ENCODE measurements around the gene WDSUB1. TPM values are rescaled to one million over a fixed set of nuclear protein-coding genes. Genes with fewer than 3 reads are reported as not detected.

The WDSUB1 gene
- total RNA-seq, 4 donors from 2014 or later: 3.8 to 9.4 (median 5.5) TPM

DNA sequence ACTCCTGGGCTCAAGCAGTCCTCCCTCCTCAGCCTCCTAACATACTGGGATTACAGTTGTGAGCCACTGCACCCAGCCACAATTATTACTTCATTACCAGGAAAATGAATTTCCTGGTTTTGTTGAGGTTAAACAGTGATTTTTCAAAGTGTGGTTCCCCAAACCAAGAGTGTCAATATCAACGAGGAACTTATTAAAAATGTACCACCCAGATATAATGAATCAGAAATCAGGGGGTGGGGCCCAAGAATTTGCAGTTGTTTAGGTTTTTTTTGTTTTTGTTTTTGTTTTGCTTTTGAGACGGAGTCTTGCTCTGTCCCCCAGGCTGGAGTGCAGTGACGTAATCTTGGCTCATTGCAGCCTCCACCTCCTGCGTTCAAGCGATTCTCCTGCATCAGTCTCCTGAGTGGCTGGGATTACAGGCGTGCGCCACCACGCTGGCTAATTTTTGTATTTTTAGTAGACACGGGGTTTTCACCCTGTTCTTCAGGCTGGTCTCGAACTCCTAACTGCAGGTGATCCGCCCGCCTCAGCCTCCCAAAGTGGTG is 94.1 kb downstream of the WDSUB1 start:
- TF ChIP-seq EP300 (IDR thresholded peaks at IDR 0.05) (no peak), POLR2AphosphoS5 (IDR thresholded peaks at IDR 0.05) (no peak)
- 93% methylated on average over 12 of the region's 12 CpGs for whole genome bisulfite sequencing
- H3K27ac ChIP-seq: no peak overlapping the region
- H3K9me3 ChIP-seq: no peaks in the 10 kb centered on the region
- no peaks in the 10 kb centered on the region for H3K27me3 ChIP-seq
- no peak overlapping the region for H3K4me3 ChIP-seq
- no peaks in the 10 kb centered on the region for H3K4me1 ChIP-seq
- no peak for DNase-seq (ENCODE audit: low spot score in 2 of 2)
- H3K36me3 ChIP-seq: peaks cover 69% of the 10 kb centered on the region

DNA sequence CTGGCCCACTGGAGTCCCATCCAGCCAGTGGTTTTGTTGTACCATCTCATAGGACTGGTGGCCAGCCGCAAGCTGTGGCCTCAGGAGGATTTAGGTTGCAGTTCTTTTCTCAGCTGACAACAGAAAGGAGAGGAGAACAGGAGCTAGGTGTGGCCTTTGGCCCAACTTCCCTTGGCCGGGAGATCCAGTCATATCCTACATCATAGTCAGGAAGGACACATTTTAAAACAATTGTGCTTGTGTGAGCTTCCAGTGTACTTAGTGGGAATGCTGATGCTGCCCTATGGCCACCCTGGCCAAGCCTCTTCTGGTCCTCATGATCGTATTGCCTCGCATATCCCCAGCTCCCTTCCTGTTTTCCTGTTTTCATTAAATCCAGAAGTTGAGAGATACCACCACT is 98.1 kb downstream of the WDSUB1 start:
- Histone ChIP-seq H3K36me3 (peaks cover 46% of the 10 kb centered on the region), H3K27me3 (no peaks in the 10 kb centered on the region), H3K27ac (no peak overlapping the region), H3K4me3 (no peak overlapping the region), H3K4me1 (no peaks in the 10 kb centered on the region), H3K9me3 (no peaks in the 10 kb centered on the region)
- DNase-seq (ENCODE audit: low spot score in 2 of 2): no peak
- TF ChIP-seq, protein P1, sequence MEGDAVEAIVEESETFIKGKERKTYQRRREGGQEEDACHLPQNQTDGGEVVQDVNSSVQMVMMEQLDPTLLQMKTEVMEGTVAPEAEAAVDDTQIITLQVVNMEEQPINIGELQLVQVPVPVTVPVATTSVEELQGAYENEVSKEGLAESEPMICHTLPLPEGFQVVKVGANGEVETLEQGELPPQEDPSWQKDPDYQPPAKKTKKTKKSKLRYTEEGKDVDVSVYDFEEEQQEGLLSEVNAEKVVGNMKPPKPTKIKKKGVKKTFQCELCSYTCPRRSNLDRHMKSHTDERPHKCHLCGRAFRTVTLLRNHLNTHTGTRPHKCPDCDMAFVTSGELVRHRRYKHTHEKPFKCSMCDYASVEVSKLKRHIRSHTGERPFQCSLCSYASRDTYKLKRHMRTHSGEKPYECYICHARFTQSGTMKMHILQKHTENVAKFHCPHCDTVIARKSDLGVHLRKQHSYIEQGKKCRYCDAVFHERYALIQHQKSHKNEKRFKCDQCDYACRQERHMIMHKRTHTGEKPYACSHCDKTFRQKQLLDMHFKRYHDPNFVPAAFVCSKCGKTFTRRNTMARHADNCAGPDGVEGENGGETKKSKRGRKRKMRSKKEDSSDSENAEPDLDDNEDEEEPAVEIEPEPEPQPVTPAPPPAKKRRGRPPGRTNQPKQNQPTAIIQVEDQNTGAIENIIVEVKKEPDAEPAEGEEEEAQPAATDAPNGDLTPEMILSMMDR (IDR thresholded peaks at IDR 0.05): no peak
- TF ChIP-seq POLR2A (IDR thresholded peaks at IDR 0.05) (no peak), EP300 (IDR thresholded peaks at IDR 0.05) (no peak), POLR2AphosphoS5 (IDR thresholded peaks at IDR 0.05) (no peak)
- 72% methylated on average over 4 of the region's 4 CpGs for WGBS

DNA sequence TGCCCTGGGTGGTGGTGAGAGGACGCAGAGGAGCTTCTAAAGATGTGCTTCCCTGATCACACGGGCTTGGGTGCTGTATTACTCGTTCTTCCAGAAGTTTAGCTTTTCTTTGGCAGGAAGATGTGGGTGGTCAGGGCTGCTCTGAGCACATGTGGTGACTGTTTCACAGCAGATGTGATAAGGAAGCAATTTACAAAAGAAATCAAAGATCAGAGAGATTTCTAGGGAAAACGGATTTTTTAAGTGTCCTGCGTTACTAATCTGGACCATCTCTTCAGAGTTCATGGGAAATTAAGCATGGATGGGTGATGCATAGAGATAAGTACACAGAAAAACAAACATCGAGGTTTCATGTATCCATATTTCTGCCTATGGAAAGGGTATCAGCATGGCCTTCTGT is 99.4 kb downstream of the WDSUB1 start:
- TF ChIP-seq EP300 (IDR thresholded peaks at IDR 0.05) (no peak), POLR2A (IDR thresholded peaks at IDR 0.05) (no peak), POLR2AphosphoS5 (IDR thresholded peaks at IDR 0.05) (no peak)
- TF ChIP-seq, protein P1 (IDR thresholded peaks at IDR 0.05): no peak
- H3K9me3 ChIP-seq: no peaks in the 10 kb centered on the region
- H3K4me3 ChIP-seq: no peak overlapping the region
- H3K4me1 ChIP-seq: peaks cover 5% of the 10 kb centered on the region
- H3K36me3 ChIP-seq: peaks cover 38% of the 10 kb centered on the region
- H3K27me3 ChIP-seq: no peaks in the 10 kb centered on the region
- 46% methylated on average over 6 of the region's 6 CpGs for WGBS
- no peak overlapping the region for H3K27ac ChIP-seq
- no peak for DNase-seq (ENCODE audit: low spot score in 2 of 2)

DNA sequence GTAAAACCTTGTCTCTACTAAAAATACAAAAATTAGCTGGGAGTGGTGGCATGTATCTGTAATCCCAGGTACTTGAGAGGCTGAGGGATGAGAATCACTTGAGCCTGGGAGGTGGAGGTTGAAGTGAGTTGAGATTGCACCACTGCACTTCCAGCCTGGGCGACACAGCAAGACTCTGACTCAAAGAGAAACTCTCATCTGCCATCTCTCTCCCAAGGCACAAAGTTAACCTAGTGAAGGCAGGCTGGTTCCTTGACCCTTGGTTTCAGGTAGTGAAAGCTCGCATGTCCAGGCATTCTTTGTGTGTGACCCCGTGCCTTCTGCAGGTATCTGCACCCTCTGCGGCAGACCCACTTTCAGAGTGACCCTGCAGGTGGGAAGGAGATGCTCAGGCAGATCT is 100.0 kb downstream of the WDSUB1 start:
- DNase-seq (ENCODE audit: low spot score in 2 of 2): no peak
- no peaks in the 10 kb centered on the region for H3K9me3 ChIP-seq
- no peak overlapping the region for H3K4me3 ChIP-seq
- WGBS: 89% methylated on average over 4 of the region's 4 CpGs
- TF ChIP-seq EP300 (IDR thresholded peaks at IDR 0.05): no peak
- TF ChIP-seq, protein P1 (IDR thresholded peaks at IDR 0.05): no peak
- no peak for TF ChIP-seq POLR2A (IDR thresholded peaks at IDR 0.05)
- no peak for TF ChIP-seq POLR2AphosphoS5 (IDR thresholded peaks at IDR 0.05)
- peaks cover 5% of the 10 kb centered on the region for H3K4me1 ChIP-seq
- H3K36me3 ChIP-seq: peaks cover 33% of the 10 kb centered on the region
- no peaks in the 10 kb centered on the region for H3K27me3 ChIP-seq
- H3K27ac ChIP-seq: no peak overlapping the region
